GM12878 (cell line): ENCODE results near the gene C17orf113. TPM values are rescaled to one million over a fixed set of nuclear protein-coding genes. Genes with fewer than 3 reads are reported as not detected.

Source experiments
- ATAC-seq: fragments of 200-7000 bp; cut with Tn5 transposase; 3 replicates; pipeline ENCODE4 v1.9.1; 2020; ENCODE audit warnings: mild to moderate bottlenecking, moderate library complexity
- BruUV-seq: library from RNA; stranded (reverse); fragments of 400-500 nt; replicated peaks from 2 replicates; lab custom pipeline; 2021; lab: Mats Ljungman, UMichigan
- CTCF ChIA-PET: fragments of 300-600 bp; sonication (Branson Sonifier 250); formaldehyde crosslinking; extraction: SDS; loops from one replicate; lab custom pipeline; 2021; ENCODE audit warnings: inconsistent platforms; lab: Yijun Ruan, JAX
- POLR2A ChIA-PET: fragments of 350-600 bp; formaldehyde crosslinking; extraction: SDS; loops from one replicate; lab custom pipeline; 2021; ENCODE audit warnings: inconsistent platforms; lab: Charles Lee
- RAD21 ChIA-PET: fragments of 300-600 bp; sonication (Branson Sonifier 250); formaldehyde crosslinking; loops from one replicate; lab custom pipeline; 2023; ENCODE audit warnings: antibody characterized with exemption; ENCODE audit not compliant: unreplicated experiment; lab: Charles Lee
- SMC1A ChIA-PET: fragments of 300-600 bp; sonication (Branson Sonifier 250); formaldehyde crosslinking; loops from one replicate; lab custom pipeline; 2023; ENCODE audit not compliant: unreplicated experiment, uncharacterized antibody; lab: Charles Lee
- DNase-seq: peaks from one replicate; pipeline ENCODE4 v3.0.0-alpha.2; 2011; ENCODE audit warnings: low read depth, low spot score
- FAIRE-seq: peaks from 3 replicates; lab custom pipeline; 2011; peaks lifted over from hg19 to GRCh38; lab: Jason Lieb, UNC
- H2AFZ ChIP-seq: 2 replicates; pipeline ENCODE4 v1.6.0; 2011; ENCODE audit warnings: low read depth, low read length, control low read depth; ENCODE audit not compliant: control insufficient read depth
- H3K27ac ChIP-seq: 2 replicates; pipeline ENCODE4 v1.5.1; 2011; ENCODE audit warnings: control low read depth; ENCODE audit not compliant: control insufficient read depth, insufficient read depth
- H3K27me3 ChIP-seq, 2 experiments: replicated peaks in 1 of 2; 2 replicates each; pipeline versions ENCODE4 v1.6.0 to v1.6.1; 2011; ENCODE audit warnings: low read length in 1 of 2; ENCODE audit not compliant: control insufficient read depth in 2 of 2, insufficient read depth in 2 of 2
- H3K36me3 ChIP-seq, 2 experiments: 2 replicates each; pipeline ENCODE4 v1.5.1; 2011; ENCODE audit warnings: low read length in 1 of 2; ENCODE audit not compliant: control insufficient read depth in 2 of 2, insufficient read depth in 2 of 2
- H3K4me1 ChIP-seq: 2 replicates; pipeline ENCODE4 v1.6.1; 2011; ENCODE audit warnings: mild to moderate bottlenecking, low read length, moderate library complexity, mixed read lengths; ENCODE audit not compliant: control insufficient read depth, insufficient read depth
- H3K4me2 ChIP-seq: 2 replicates; pipeline ENCODE4 v1.6.0; 2011; ENCODE audit warnings: control low read depth; ENCODE audit not compliant: control insufficient read depth, insufficient read depth
- H3K4me3 ChIP-seq: fragments of 200-600 bp; sonication (generic); 2 replicates; pipeline ENCODE4 v1.5.1; 2016
- H3K79me2 ChIP-seq: 2 replicates; pipeline ENCODE4 v1.6.0; 2011; ENCODE audit warnings: low read length; ENCODE audit not compliant: control insufficient read depth, insufficient read depth
- H3K9ac ChIP-seq: 2 replicates; pipeline ENCODE4 v1.8.0; 2011; ENCODE audit warnings: low read length, control low read depth, mixed read lengths; ENCODE audit not compliant: control insufficient read depth, insufficient read depth
- H3K9me3 ChIP-seq: replicated peaks from 3 replicates; pipeline ENCODE4 v1.5.1; 2011; ENCODE audit warnings: mild to moderate bottlenecking, low read length; ENCODE audit not compliant: control insufficient read depth, insufficient read depth
- H4K20me1 ChIP-seq: 2 replicates; pipeline ENCODE4 v1.6.0; 2011; ENCODE audit not compliant: control insufficient read depth, insufficient read depth
- BMI1 ChIP-seq: fragments of 450-650 bp; IDR thresholded peaks from 2 replicates; pipeline ENCODE4 v1.6.1; 2016; ENCODE audit warnings: mild to moderate bottlenecking, moderate library complexity, borderline replicate concordance
- E2F4 ChIP-seq: IDR thresholded peaks from 2 replicates; pipeline ENCODE4 v1.6.1; 2012; ENCODE audit warnings: low read depth, low read length, improper control_type of control experiment
- EED ChIP-seq: sonication (generic); IDR thresholded peaks from 2 replicates; pipeline ENCODE4 v1.6.1; 2016; ENCODE audit warnings: antibody characterized with exemption, low read depth
- EP300 ChIP-seq, 2 experiments: fragments of 150-350 bp in 1 of 2; IDR thresholded peaks; 2 replicates each; pipeline ENCODE4 v1.6.1; 2011 to 2012; ENCODE audit warnings: low read depth in 2 of 2, low read length in 2 of 2, borderline replicate concordance in 1 of 2, improper control_type of control experiment in 1 of 2, inconsistent platforms in 1 of 2; ENCODE audit not compliant: control insufficient read depth in 1 of 2
- FOXM1 ChIP-seq: IDR thresholded peaks from 2 replicates; pipeline ENCODE4 v1.6.1; 2012; ENCODE audit warnings: low read depth, mild to moderate bottlenecking, inconsistent platforms, low read length, moderate library complexity
- GATAD2B ChIP-seq: fragments of 450-650 bp; conservative IDR thresholded peaks from 2 replicates; pipeline ENCODE4 v1.6.1; 2017; ENCODE audit warnings: low read depth, mild to moderate bottlenecking, moderate library complexity
- JUND ChIP-seq: IDR thresholded peaks from 2 replicates; pipeline ENCODE4 v1.6.1; 2012; ENCODE audit warnings: low read depth, mild to moderate bottlenecking, low read length, improper control_type of control experiment, moderate library complexity
- MTA2 ChIP-seq: fragments of 450-650 bp; IDR thresholded peaks from 2 replicates; pipeline ENCODE4 v1.6.1; 2016; ENCODE audit warnings: low read depth, mild to moderate bottlenecking, moderate library complexity
- NBN ChIP-seq: fragments of 450-650 bp; IDR thresholded peaks from 2 replicates; pipeline ENCODE4 v1.6.1; 2016
- SMC3 ChIP-seq: IDR thresholded peaks from 2 replicates; pipeline ENCODE4 v1.6.1; 2011; ENCODE audit warnings: low read length, improper control_type of control experiment, borderline replicate concordance
- STAT1 ChIP-seq: fragments of 450-650 bp; conservative IDR thresholded peaks from 2 replicates; pipeline ENCODE4 v1.6.1; 2014; ENCODE audit warnings: antibody characterized with exemption, mild to moderate bottlenecking
- ZBTB40 ChIP-seq: fragments of 450-650 bp; IDR thresholded peaks from 2 replicates; pipeline ENCODE4 v1.6.1; 2016; ENCODE audit warnings: mild to moderate bottlenecking, moderate library complexity, borderline replicate concordance
- ZZZ3 ChIP-seq: IDR thresholded peaks from 2 replicates; pipeline ENCODE4 v1.6.1; 2011; ENCODE audit warnings: low read depth; ENCODE audit not compliant: control insufficient read depth, insufficient read length
- WGBS: methylation state at CpG from one replicate; pipeline ENCODE4 v1.1.6; 2016; ENCODE audit warnings: low lambda C conversion rate; ENCODE audit not compliant: insufficient replicate concordance, insufficient coverage; ENCODE audit errors: missing lambda C conversion rate; 5-methylcytosine and 5-hydroxymethylcytosine counted together
- in situ Hi-C: fragments of 300-500 bp; cut with MboI; formaldehyde crosslinking; loops from 9 replicates; pipeline ENCODE4 v1.14.3; 2018; ENCODE audit warnings: mixed read lengths
- intact Hi-C: fragments of 100-400 bp; cut with micrococcal nuclease; formaldehyde crosslinking; loops from one replicate; pipeline ENCODE4 v1.14.2; 2022; ENCODE audit not compliant: unreplicated experiment
- polyA plus RNA-seq, 11 experiments: library from polyadenylated mRNA; depleted of rRNA in 4 of 11; unstranded in 6 of 11; stranded (reverse) in 5 of 11; fragments of >200 nt; fragmentation: Nextera tagmentation in 4 of 11; fragmentation: Illumina TruSeq in 1 of 11; extraction: Ambion mirVana in 4 of 11; extraction: Trizol in 1 of 11; gene quantifications; 1 replicate in 1 of 11; 2 replicates in 10 of 11; pipeline versions ENCODE4 v1.2.1 to v1.2.3, GENCODE V29; 2011 to 2016; ENCODE audit warnings: inconsistent platforms in 2 of 11, missing spikeins in 2 of 11, low read depth in 1 of 11
- total RNA-seq, 4 experiments: library from RNA; depleted of rRNA in 3 of 4; stranded (reverse); fragments of >200 nt in 3 of 4; fragmentation: Illumina TruSeq in 1 of 4; extraction: Trizol in 1 of 4; gene quantifications; 2 replicates each; pipeline versions ENCODE4 v1.2.1 to v1.2.3, GENCODE V29; 2013 to 2021
- TF ChIP-seq, protein P1 (sequence below): fragments of 450-650 bp; IDR thresholded peaks from 2 replicates; pipeline ENCODE4 v1.6.1; 2017; ENCODE audit warnings: antibody characterized with exemption, mild to moderate bottlenecking, moderate library complexity

Gene C17orf113
- total and polyA plus RNA-seq, 10 of the 15 experiments (the other 5 are each of a cell fraction or from before 2014, with no cell fraction given): 0.03 to 0.17 (median 0.08) TPM; not detected in 3

- ATAC-seq (no peak), FAIRE-seq (no peak), DNase-seq (no peak)
- ChIA-PET SMC1A (no interaction called here), POLR2A (no interaction called here), RAD21 (no interaction called here), CTCF (interaction anchor here (0.8 to 1.8 kb wide), 6 partner anchors 10 to 142 kb away, joined by 3 to 10 read pairs (median 4); no protein-coding TSS in a partner anchor)
- Histone ChIP-seq H3K4me1 (no peaks in the 10 kb centered on the region), H3K27me3 (no peaks in the 10 kb centered on the region; a peak in 2 of 4 replicates), H3K4me2 (no peak overlapping the region), H3K9ac (no peak overlapping the region), H3K79me2 (no peaks in the 10 kb centered on the region), H3K9me3 (no peaks in the 10 kb centered on the region)
- BruUV-seq: no TSS peak
- WGBS: 48% methylated on average over 8 of the region's 8 CpGs
- intact Hi-C loops: no loop called here
- no peak for TF ChIP-seq GATAD2B
- no peak for TF ChIP-seq MTA2
- TF ChIP-seq FOXM1: no peak
- TF ChIP-seq NBN: no peak
- no peak for TF ChIP-seq STAT1
- no peak for TF ChIP-seq ZBTB40
- TF ChIP-seq E2F4: no peak
- no peak for TF ChIP-seq EED
- no peak for TF ChIP-seq JUND
- TF ChIP-seq, protein P1, sequence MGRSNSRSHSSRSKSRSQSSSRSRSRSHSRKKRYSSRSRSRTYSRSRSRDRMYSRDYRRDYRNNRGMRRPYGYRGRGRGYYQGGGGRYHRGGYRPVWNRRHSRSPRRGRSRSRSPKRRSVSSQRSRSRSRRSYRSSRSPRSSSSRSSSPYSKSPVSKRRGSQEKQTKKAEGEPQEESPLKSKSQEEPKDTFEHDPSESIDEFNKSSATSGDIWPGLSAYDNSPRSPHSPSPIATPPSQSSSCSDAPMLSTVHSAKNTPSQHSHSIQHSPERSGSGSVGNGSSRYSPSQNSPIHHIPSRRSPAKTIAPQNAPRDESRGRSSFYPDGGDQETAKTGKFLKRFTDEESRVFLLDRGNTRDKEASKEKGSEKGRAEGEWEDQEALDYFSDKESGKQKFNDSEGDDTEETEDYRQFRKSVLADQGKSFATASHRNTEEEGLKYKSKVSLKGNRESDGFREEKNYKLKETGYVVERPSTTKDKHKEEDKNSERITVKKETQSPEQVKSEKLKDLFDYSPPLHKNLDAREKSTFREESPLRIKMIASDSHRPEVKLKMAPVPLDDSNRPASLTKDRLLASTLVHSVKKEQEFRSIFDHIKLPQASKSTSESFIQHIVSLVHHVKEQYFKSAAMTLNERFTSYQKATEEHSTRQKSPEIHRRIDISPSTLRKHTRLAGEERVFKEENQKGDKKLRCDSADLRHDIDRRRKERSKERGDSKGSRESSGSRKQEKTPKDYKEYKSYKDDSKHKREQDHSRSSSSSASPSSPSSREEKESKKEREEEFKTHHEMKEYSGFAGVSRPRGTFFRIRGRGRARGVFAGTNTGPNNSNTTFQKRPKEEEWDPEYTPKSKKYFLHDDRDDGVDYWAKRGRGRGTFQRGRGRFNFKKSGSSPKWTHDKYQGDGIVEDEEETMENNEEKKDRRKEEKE: no peak
- TF ChIP-seq SMC3: no peak
- no peak for TF ChIP-seq EP300 (IDR thresholded peaks at IDR 0.05; ENCODE audit: borderline replicate concordance in 1 of 2, control insufficient read depth in 1 of 2, low read depth in 2 of 2, low read length in 2 of 2)
- no peak for TF ChIP-seq BMI1
- no peak for TF ChIP-seq ZZZ3
- TF ChIP-seq, all 136 proteins: peak for 0
- H4K20me1 ChIP-seq: no peaks in the 10 kb centered on the region
- no peak overlapping the region for H3K27ac ChIP-seq
- in situ Hi-C loops: no loop called here
- no peak overlapping the region for H2AFZ ChIP-seq
- no peak overlapping the region for H3K4me3 ChIP-seq
- H3K36me3 ChIP-seq: no peaks in the 10 kb centered on the region
Measured at GRCh38 chr17:42090964-42091790, 40.8 kb upstream of the C17orf113 start.
